NCI-H1436 (cell line): ENCODE results near the gene KCNK10.

Source experiments
- DNase-seq: peaks from one replicate; lab custom pipeline; 2025; lab: John Stamatoyannopoulos, UW

KCNK10 gene

DNA sequence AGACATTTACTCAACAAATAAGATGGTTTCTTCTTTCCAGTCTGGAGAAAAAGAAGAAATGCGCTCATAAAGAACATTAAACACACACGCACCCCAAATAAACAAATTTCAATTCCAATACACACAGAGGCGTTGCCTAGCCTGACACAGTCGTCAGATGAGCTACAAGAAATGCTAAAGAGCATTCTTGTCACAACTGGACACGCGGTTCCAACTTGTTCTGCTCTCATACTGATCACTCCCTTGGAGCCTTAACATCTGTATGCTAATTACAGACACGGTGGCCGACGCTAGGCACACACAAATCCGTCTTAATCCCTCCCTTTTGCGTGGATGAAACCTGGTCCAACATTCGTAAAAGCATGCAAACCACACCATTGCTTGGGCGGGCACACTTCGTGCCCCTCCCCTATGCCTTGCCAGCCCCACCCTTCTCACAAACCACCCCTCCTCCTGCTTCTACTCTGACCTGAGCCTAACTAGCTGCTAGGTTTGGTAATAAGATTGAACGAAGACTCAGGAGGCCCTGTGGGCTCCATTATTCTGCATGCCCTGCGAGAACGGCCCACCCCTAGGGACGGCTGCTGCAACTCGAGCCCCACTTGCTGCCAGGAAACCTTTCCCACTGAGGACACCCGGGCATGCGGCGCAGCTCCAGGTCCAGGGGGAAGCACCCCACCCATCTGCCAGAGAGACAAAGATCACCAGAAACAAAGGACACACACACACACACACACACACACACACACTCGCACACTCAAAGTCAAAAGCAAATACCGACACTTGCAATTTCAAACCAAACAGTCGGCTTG lies 1.2 kb downstream of the KCNK10 start:
- DNase-seq, result peak; percentile 32

- no peak for DNase-seq
Measured at GRCh38 chr14:88318406-88318805, 4.7 kb downstream of the KCNK10 start.

- no peak for DNase-seq
Measured at GRCh38 chr14:88316521-88316920, 6.5 kb downstream of the KCNK10 start.

DNA sequence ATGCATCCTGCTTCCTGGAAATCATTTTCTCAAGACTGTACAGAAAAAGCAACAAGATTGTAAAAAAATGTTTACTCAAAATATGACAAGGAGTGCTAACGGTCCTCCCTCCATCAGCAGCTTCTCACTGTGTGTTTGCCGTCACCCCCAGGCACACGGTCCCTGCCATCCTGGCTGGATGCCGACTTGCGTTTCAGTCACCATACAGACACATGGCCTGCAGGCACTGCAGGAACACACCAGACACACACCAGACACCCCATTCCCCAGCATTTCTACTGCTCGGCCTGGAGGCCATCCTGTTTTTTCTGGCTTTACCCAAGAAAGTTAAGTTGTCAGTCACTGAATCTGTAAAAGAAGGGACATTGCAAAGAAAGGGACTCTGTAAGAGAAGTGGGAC lies 10.8 kb downstream of the KCNK10 start:
- DNase-seq, result no peak

DNA sequence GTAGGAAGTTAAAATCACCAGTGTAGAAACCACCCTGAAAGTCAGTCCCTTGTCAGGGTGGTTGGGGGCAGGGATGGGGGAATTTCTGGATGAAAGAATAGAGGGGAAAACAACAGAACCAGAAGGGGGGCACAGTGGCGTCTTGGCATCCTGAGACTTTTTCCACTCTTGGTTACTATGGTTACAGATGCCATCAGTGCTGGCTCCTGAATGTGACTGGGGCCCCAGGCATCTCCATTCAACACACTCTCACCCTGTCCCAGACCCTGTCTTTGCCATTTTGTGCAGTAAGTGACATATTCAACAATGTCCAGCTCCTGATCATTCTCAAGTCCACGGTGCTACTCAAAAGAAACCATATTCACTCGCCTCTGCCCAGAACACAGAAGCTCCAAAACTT lies 11.3 kb downstream of the KCNK10 start:
- DNase-seq, result no peak

- DNase-seq, result no peak
Measured at GRCh38 chr14:88310449-88310848, 12.6 kb downstream of the KCNK10 start.

- DNase-seq, result no peak
Measured at GRCh38 chr14:88310021-88310420, 13.0 kb downstream of the KCNK10 start.

GRCh38 chr14:88305528-88306322 lies 17.3 kb downstream of the KCNK10 start:
- DNase-seq, result no peak

GRCh38 chr14:88303041-88303440 lies 20.0 kb downstream of the KCNK10 start:
- no peak for DNase-seq

- DNase-seq, result no peak
Measured at GRCh38 chr14:88301381-88301780, 21.7 kb downstream of the KCNK10 start.

- DNase-seq, result no peak
Measured at GRCh38 chr14:88300817-88301216, 22.3 kb downstream of the KCNK10 start.

- no peak for DNase-seq
Measured at GRCh38 chr14:88299865-88300530, 23.1 kb downstream of the KCNK10 start.

GRCh38 chr14:88297306-88297705 lies 25.8 kb downstream of the KCNK10 start:
- DNase-seq, result no peak

DNA sequence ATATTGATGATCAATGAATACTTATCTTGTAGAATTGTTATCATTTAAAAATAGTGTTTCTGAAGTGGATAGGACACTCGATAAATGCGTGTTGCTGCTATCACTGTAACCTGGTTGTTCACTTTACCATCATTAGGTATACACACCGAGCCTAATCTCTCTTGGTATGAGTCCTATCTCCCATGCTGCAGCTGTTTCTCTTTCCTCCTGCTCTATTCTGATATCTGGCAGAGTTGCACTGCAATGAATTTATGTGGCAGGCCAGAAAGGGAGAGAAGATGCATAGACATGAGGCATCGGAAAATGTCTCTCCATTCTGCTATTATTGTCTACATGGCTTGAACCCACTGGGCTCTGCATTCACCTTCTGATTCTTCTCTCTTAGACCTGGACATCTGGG lies 26.7 kb downstream of the KCNK10 start:
- no peak for DNase-seq

GRCh38 chr14:88289996-88290395 lies 33.1 kb downstream of the KCNK10 start:
- DNase-seq, result no peak

DNA sequence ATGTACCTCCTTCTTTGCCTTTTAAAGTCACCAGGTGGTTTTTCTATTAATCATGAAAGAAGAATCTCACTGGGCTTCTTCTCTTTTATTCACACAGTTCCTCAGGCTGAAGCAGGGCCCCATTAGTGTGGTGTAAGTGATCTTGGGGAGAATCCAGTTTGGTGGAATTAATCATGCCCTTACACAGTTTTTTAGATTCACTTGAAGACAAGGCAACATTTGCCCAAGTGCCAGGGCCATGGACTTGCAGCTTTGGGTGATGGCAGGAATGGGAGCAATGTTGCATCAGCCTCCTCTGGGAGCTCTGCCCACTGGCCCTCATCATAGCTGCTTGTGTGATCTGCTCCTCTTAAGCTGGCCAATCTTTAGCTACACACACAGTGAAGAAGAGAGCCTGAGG lies 33.8 kb downstream of the KCNK10 start:
- no peak for DNase-seq

GRCh38 chr14:88286309-88286708 lies 36.8 kb downstream of the KCNK10 start:
- no peak for DNase-seq

- no peak for DNase-seq
Measured at GRCh38 chr14:88281447-88281846, 41.6 kb downstream of the KCNK10 start.

- DNase-seq, result no peak
Measured at GRCh38 chr14:88276923-88277596, 46.0 kb downstream of the KCNK10 start.

DNA sequence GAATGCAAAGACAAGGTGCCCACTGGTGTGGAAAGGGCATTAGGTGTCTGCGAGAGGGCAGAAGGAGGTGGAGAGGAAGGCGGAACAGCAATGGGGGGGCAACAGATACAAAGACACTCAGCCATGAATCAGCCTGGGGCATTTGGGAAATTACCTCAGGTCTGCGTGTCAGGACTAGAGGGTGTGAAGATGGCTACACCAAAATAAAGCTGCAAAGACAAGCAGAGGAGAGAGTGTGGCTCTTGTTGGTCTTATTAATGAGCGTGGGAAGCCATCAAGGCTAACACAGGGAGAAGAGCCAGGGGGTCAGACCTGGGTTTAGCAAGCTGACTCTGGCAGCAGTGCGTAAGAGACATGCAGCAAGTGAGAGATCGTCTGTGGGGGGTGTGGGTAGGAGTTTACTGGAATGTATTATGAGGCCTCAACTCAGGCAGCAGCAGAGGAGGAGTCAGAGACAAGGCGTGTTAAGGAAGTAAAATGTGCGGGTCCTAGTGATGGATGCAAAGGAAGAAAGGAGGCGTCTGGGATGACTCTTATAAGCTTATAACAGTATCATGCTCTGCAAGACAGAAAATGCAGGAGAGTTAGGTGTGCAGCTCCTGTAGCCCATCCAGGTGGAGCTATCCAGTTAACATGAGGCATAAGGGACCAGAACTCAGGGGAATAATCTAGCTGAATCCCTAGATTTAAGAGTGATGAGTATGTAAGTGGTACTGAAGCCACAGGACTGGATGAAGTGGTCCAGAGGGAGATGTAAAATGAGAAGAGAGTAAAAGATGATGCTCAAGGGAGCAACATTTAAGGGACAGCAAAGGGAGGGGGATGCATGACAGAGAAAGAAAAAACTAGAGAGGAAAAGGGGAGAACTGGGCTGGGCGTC lies 50.4 kb downstream of the KCNK10 start:
- DNase-seq, result peak; percentile 31

DNA sequence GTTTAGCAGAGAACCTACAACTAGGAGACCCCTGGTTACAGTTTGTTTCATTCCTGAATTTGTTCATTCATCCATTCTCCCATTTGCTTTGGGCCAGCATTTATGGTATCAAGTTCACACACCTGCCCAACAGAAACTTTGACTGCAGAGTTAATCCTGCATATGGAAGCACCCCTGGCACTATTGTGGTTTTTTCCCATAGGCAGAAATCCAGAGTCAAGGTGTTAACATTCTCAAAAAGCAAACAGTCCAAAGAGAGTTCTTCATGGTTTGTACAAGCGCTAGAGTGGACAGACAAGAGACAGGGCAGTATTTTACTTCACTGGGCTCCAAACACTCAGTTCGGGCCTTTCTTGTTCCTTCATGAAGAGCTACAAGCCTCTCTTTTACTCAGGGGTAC lies 51.9 kb downstream of the KCNK10 start:
- DNase-seq, result no peak
